ENCODE data around the gene ANKDD1B. TPM values are rescaled to one million over a fixed set of nuclear protein-coding genes. Genes with fewer than 3 reads are reported as not detected.
"Not testable (repeated sequence)": the region's sequence is repeated elsewhere in the genome, so short reads cannot be mapped to it uniquely, and the experiment has no call there.

The ANKDD1B gene
- total RNA-seq = under 1 TPM in 1 of 2 donors, not detected in 1; 0.33 TPM

DNA sequence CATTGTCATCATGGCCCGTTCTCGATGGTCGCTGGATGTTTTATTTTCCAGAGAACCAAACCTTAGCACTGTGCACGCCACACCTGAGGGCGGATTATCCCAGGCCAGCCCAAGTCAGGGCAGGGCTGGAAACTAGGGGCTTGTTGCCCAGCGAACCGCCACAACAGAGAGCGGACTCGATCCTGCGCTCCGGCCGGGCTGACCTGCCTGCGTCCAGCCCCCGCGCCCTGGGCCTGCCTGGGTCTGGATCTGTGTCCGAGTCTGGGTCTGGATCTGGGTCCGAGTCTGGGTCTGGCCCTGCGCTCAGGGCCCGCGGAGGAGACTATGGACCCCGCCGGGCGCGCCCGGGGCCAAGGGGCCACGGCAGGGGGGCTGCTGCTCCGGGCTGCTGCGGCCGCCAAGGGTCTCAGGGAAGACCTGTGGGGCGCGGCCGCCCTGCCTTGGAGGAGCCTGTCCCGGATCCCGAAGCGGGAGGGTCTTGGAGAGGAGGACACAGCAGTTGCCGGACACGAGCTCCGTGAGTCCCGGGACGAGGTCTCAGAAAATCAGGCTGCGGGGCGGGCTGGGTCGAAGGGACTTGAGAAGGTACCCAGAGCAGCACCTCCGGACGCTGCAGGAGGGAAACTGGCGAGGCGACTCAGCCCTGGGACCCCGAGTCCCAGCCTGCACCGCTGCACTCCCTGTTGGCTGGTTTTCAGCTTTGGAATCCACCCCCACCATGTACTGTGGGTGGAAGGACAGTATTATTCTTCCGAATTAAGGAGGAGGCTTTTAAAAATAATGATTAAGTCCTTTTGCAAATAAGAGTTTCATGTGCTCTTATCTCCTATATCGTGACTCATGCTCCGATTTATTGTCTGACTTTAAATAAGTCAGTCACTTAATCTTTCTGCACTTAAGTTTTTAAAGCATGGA lies at the start of gene ANKDD1B:
ANKDD1B (plus strand) TSS at position 143 of the 915 bp plus-strand sequence; CDS start at position 325, 182 bp downstream.
- ATAC-seq (peak; percentile 52 to 57), DNase-seq (ENCODE audit: low spot score) (no peak)
- H3K27ac Mint-ChIP-seq = no peak within 1 kb of the TSS
- no peaks in the 10 kb centered on the region for H3K9me3 Mint-ChIP-seq
- no peaks in the 10 kb centered on the region for H3K27me3 Mint-ChIP-seq
- H3K36me3 Mint-ChIP-seq = no peaks in the 10 kb centered on the region
- H3K4me3 Mint-ChIP-seq = no peak within 1 kb of the TSS
- H3K4me1 Mint-ChIP-seq (ENCODE audit: low read depth in 2 of 2) = peaks cover 0 to 5% of the 10 kb centered on the region in 2 donors

DNA sequence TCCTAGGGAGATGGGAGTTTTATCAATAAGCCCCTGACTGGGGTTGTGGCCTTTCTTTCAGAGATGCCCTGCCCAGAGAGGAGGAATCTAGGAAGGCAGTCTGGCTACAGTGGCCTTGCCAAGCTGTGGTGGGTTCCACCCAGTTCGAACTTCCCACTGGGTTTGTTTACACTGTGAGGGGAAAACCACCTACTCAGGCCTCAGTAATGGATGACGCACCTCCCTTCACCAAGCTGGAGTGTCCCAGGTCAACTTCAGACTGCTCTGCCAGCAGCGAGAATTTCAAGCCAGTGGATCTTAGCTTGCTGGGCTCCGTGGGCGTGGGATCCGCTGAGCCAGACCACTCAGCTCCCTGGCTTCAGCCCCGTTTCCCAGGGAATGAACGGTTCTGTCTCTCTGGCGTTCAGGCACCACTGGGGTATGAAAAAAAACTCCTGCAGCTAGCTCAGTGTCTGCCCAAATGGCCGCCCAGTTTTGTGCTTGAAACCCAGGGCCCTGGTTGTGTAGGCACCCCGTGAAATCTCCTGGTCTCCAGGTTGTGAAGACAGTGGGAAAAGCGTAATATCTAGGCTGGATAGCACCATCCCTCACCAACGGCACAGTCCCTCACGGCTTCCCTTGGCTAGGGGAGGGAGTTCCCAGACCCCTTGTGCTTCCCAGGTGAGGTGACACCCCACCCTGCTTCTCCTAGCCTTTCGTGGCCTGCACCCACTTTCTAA lies 45.1 kb upstream of the ANKDD1B start:
- peak overlapping the region; percentile 40 for H3K4me3 Mint-ChIP-seq
- peaks cover 40% of the 10 kb centered on the region for H3K36me3 Mint-ChIP-seq
- peaks cover 43 to 50% of the 10 kb centered on the region in 2 donors for H3K4me1 Mint-ChIP-seq (ENCODE audit: low read depth in 2 of 2)
- peak overlapping the region; percentile 56 to 77 for H3K27ac Mint-ChIP-seq
- peaks cover 18% of the 10 kb centered on the region for H3K9me3 Mint-ChIP-seq
- H3K27me3 Mint-ChIP-seq; DNase-seq (ENCODE audit: low spot score); ATAC-seq: not testable (repeated sequence)

DNA sequence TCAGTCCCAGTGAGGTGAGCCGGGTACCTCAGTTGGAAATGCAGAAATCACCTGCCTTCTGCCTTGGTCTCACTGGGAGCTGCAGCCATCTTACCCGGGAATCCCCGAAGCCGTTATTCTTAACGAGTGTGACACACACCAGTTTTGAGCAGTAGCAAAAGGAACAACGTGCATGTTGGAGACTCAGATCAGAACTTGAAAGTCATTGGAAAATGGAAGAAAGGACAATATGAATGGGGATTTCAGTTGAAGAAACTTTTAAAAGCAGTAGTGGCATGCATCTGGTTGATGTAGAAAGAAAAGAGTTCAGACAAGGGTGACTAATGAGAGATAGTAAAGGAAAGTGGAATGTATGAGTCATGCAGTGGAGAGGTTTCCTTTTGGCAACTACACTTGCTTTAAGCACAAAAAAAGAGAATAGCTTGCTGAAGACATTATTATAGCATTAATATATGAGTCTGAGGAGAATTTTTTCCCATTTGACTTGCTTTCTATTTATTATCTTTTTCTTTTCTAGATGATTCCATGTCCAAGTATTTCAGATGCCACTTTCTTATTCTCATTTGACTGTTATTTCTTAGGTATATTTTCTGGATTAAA lies 44.4 kb upstream of the ANKDD1B start:
- Mint-ChIP-seq H3K27me3 (no peaks in the 10 kb centered on the region), H3K9me3 (peaks cover 15% of the 10 kb centered on the region), H3K36me3 (peaks cover 34% of the 10 kb centered on the region), H3K27ac (peak overlapping the region; percentile 56 to 77), H3K4me1 (ENCODE audit: low read depth in 2 of 2) (peaks cover 40 to 50% of the 10 kb centered on the region in 2 donors), H3K4me3 (peak overlapping the region; percentile 40)
- peak; percentile 82 to 95 for ATAC-seq
- DNase-seq (ENCODE audit: low spot score) = no peak

DNA sequence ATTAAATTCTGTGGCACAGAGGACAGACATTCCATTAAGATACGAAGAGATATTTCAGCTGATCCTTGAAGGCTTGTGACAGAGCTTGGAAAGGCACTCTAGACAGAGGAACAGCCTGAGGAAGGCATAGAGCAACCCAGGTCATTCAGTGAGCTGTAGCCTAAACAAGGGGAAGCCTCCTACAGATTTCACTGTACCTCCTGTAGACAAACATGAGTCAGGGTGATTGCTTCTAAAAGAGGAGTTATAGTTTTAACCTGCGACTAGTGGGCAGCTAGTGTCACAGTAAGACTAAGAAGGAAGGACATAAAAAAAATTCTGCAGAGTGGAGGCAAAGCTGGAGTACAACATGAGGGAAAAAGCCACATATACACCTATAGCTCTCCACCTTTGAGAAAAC lies 43.5 kb upstream of the ANKDD1B start:
- ATAC-seq = peak in 1 of 2 donors; percentile 55
- Mint-ChIP-seq H3K27ac (peak overlapping the region; percentile 56 to 77), H3K4me3 (peak overlapping the region; percentile 40), H3K27me3 (no peaks in the 10 kb centered on the region), H3K9me3 (peaks cover 15% of the 10 kb centered on the region), H3K36me3 (peaks cover 29% of the 10 kb centered on the region), H3K4me1 (ENCODE audit: low read depth in 2 of 2) (peaks cover 34 to 50% of the 10 kb centered on the region in 2 donors)
- no peak for DNase-seq (ENCODE audit: low spot score)

DNA sequence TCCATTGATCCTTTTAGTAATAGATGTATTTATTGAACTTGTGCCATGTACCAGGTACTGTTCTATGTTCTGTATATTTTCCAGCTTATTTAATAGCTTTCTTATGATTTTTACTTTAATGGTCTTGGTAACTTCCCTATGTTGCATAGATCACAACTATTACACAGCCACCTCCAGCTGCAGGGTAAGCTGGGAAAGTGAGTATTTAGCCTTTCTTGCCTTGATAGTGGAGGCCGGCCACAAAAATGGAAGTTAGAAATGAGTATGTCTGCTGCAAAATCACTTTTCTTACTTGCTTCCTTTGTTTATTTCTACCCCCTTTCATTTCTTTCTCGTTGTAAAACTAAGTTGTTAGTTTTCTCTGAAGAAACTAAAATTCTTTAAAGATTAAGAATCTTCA lies 43.1 kb upstream of the ANKDD1B start:
- DNase-seq (ENCODE audit: low spot score) = no peak
- peaks cover 33 to 49% of the 10 kb centered on the region in 2 donors for H3K4me1 Mint-ChIP-seq (ENCODE audit: low read depth in 2 of 2)
- H3K27me3 Mint-ChIP-seq = no peaks in the 10 kb centered on the region
- H3K36me3 Mint-ChIP-seq = peaks cover 25% of the 10 kb centered on the region
- no peak for ATAC-seq
- H3K4me3 Mint-ChIP-seq = no peak overlapping the region
- peaks cover 15% of the 10 kb centered on the region for H3K9me3 Mint-ChIP-seq
- H3K27ac Mint-ChIP-seq = no peak overlapping the region

DNA sequence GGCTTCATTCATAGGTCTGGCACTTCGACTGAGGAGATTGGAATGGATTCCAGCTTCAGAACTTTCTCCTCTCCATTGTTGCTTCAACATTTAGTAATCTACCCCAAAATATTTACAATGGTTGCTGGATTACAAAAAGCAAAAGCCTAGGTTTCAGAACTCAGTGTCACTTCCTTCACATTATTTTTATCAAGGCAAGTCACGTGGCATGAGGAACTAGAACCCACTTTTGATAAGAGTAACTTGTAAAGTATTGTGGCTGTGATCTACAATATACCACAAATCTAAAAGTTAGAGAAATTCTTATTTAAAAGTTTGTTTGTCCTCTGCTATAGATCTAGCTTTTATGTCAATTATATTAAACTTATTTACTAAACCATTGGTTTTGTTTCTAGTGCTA lies 39.7 kb upstream of the ANKDD1B start:
- peaks cover 13 to 23% of the 10 kb centered on the region in 2 donors for H3K4me1 Mint-ChIP-seq (ENCODE audit: low read depth in 2 of 2)
- no peak overlapping the region for H3K27ac Mint-ChIP-seq
- no peak overlapping the region for H3K4me3 Mint-ChIP-seq

DNA sequence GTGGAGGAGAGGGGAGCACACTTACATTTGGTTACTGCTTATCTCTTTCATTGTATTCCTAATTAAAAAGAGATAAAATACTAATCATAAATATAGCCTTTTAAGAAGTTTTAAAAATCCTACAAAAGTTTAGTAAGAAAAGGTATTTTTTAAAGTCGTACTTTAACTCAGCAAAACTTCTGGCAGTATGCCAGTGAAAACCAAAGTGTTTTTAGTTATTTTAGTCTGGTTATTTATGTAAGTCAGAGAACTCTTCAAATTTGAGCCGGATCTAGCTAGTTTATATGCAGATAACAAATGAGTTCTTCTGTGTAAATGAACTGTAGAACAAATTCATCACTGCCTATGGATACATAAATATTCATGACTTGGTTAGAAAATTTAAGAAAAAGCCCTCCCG lies 36.5 kb upstream of the ANKDD1B start:
- DNase-seq (ENCODE audit: low spot score) (no peak), ATAC-seq (no peak)
- H3K9me3 Mint-ChIP-seq = no peaks in the 10 kb centered on the region
- no peaks in the 10 kb centered on the region for H3K4me1 Mint-ChIP-seq (ENCODE audit: low read depth in 2 of 2)
- peaks cover 11% of the 10 kb centered on the region for H3K36me3 Mint-ChIP-seq
- H3K27ac Mint-ChIP-seq = no peak overlapping the region
- no peaks in the 10 kb centered on the region for H3K27me3 Mint-ChIP-seq
- no peak overlapping the region for H3K4me3 Mint-ChIP-seq

More for the DNA sequence above, 39.7 kb upstream of the ANKDD1B start:
- no peak for DNase-seq (ENCODE audit: low spot score)
- ATAC-seq = no peak
- H3K27me3 Mint-ChIP-seq = no peaks in the 10 kb centered on the region
- H3K36me3 Mint-ChIP-seq = peaks cover 11% of the 10 kb centered on the region
- no peaks in the 10 kb centered on the region for H3K9me3 Mint-ChIP-seq

DNA sequence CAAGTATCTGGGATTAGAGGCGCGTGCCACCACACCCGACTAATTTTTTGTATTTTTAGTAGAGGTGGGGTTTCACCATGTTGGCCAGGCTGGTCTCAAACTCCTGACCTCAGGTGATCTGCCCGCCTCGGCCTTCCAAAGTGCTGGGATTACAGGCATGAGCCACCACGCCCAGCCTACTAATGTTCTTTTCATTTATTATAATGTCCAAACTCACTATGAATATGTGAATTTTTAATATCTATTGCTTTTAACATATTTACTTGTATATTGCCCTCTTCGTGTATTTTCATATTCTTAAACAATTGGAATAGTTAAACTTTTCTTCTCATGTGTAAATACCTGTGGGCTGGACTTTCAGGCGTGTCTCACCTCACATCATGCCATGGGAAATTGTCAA lies 33.0 kb upstream of the ANKDD1B start:
- H3K4me1 Mint-ChIP-seq (ENCODE audit: low read depth in 2 of 2); H3K27me3 Mint-ChIP-seq; H3K27ac Mint-ChIP-seq; DNase-seq (ENCODE audit: low spot score); ATAC-seq; H3K4me3 Mint-ChIP-seq; H3K36me3 Mint-ChIP-seq; H3K9me3 Mint-ChIP-seq: not testable (repeated sequence)

DNA sequence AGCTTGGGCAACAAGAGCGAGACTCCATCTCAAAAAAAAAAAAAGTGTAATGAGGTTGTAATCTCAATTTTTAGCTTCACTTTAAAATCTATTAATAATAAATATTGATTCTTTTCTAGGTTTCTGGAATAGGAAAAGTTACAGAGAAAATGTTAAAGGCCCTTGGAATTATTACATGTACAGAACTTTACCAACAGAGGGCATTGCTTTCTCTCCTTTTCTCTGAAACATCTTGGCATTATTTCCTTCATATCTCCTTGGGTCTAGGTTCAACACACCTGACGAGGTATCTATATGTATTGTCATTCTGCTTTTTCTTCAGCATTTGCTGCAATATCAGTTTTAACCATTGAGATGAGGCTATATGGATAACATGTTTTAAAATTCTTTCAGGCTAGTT lies 26.6 kb upstream of the ANKDD1B start:
- no peak for DNase-seq (ENCODE audit: low spot score)
- Mint-ChIP-seq H3K4me1 (ENCODE audit: low read depth in 2 of 2) (no peaks in the 10 kb centered on the region), H3K36me3 (peaks cover 10% of the 10 kb centered on the region), H3K9me3 (no peaks in the 10 kb centered on the region), H3K4me3 (no peak overlapping the region), H3K27ac (no peak overlapping the region), H3K27me3 (no peaks in the 10 kb centered on the region)
- ATAC-seq = no peak

DNA sequence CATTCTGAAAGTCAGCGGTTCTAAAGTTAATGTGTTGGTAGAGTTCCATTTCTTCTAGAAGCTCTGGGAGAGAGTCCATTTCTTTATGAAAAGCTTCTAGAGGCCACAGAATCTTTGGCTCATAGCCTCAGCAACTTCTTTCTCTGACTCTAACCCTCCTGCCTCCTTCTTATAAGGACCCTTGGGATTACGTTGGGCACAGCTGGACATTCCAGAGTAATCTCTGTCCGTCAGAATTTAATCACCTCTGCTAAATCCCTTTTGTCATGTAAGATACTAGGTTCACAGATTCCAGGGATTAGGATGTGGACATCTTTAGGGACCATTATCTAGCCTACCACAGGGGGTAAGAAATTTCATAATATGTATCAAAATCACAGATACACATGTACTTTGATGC lies 22.6 kb upstream of the ANKDD1B start:
- peaks cover 10% of the 10 kb centered on the region for H3K36me3 Mint-ChIP-seq

DNA sequence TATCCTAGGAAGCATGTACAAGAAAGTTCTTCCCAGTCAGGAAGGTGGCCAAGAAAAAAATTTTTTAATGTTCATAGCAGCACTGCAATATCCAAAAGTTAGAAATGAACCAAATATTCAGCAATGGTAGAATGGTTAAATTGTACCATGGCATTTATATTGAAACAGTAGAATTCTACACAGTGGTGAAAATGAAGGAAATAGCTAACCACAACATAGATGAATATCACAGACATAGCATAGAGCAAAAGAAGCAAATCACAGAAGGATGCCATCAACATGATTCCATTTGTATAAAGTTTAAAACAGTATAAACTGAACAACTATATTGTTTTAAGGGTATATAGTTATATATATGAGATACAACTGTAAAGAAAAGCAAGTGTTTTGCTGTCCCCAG lies 10.7 kb upstream of the ANKDD1B start:
- H3K4me3 Mint-ChIP-seq = no peak overlapping the region
- DNase-seq (ENCODE audit: low spot score) = no peak
- peaks cover 6% of the 10 kb centered on the region for H3K36me3 Mint-ChIP-seq
- H3K27me3 Mint-ChIP-seq = no peaks in the 10 kb centered on the region
- H3K9me3 Mint-ChIP-seq = no peaks in the 10 kb centered on the region
- ATAC-seq = no peak
- peaks cover 2 to 4% of the 10 kb centered on the region in 2 donors for H3K4me1 Mint-ChIP-seq (ENCODE audit: low read depth in 2 of 2)
- no peak overlapping the region for H3K27ac Mint-ChIP-seq

More for the DNA sequence above, 22.6 kb upstream of the ANKDD1B start:
- no peak overlapping the region for H3K27ac Mint-ChIP-seq
- no peaks in the 10 kb centered on the region for H3K27me3 Mint-ChIP-seq
- no peak overlapping the region for H3K4me3 Mint-ChIP-seq
- no peaks in the 10 kb centered on the region for H3K4me1 Mint-ChIP-seq (ENCODE audit: low read depth in 2 of 2)
- ATAC-seq (no peak), DNase-seq (ENCODE audit: low spot score) (no peak)
- H3K9me3 Mint-ChIP-seq = no peaks in the 10 kb centered on the region

DNA sequence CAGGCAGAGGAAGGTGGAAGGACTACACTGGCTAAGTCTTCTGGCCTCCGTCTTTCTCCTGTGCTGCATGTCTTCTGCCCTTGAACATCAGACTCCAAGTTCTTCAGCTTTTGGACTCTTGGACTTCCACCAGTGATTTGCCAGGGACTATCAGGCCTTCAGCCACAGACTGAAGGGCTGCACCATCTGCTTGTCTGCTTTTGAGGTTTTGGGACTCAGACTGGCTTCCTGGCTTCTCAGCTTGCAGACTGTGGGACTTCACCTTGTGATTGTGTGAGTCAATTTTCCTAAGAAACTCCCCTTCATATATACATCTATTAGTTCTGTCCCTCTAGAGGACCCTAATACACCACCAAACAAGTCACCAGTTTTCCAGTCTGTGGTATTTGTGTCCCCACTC lies 9.7 kb upstream of the ANKDD1B start:
- Mint-ChIP-seq H3K36me3 (peaks cover 6% of the 10 kb centered on the region), H3K4me3 (no peak overlapping the region), H3K4me1 (ENCODE audit: low read depth in 2 of 2) (peaks cover 2 to 4% of the 10 kb centered on the region in 2 donors), H3K27me3 (no peaks in the 10 kb centered on the region), H3K27ac (no peak overlapping the region), H3K9me3 (no peaks in the 10 kb centered on the region)
- DNase-seq (ENCODE audit: low spot score) = no peak
- no peak for ATAC-seq

DNA sequence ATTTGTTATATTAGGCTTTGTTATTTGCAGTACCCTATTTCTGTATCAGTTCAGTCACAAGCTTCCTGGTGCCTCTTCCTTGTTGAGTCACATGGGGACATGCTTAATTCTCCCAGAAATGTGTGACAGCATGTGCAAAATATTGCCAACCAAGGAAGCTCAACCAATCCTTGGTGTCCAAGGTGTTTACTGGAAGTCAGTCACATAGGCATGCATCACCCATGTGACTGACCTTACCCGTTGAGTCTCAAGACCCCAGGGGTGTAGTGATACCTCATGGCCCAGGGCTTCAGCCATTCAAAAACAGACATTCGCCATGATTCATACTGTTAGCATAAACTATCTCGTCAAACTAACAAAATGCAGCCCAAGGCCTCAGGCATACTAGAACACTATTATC lies 9.3 kb upstream of the ANKDD1B start:
- Mint-ChIP-seq H3K4me3 (no peak overlapping the region), H3K9me3 (no peaks in the 10 kb centered on the region), H3K27ac (no peak overlapping the region), H3K36me3 (peaks cover 6% of the 10 kb centered on the region), H3K27me3 (no peaks in the 10 kb centered on the region), H3K4me1 (ENCODE audit: low read depth in 2 of 2) (peaks cover 2 to 4% of the 10 kb centered on the region in 2 donors)
- DNase-seq (ENCODE audit: low spot score) = no peak
- no peak for ATAC-seq

DNA sequence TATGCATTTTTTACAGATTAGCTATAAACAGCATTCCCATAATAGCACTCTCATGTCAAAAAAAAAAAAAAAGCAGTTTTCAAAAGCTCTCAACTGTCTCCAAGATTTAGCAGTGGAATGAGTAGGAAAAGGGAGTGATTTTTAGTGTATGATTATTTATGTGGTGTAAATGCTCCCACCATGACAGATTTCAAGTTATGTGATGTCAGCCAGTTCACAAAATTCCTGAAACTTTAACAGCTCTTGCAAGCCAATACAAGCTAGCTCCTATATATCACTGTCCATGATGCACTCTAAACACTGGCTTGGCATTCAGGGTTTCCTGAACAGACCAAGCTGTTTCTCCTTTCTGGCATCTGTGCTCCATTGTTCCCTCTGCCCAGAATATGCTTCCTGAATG lies 7.9 kb upstream of the ANKDD1B start:
- Mint-ChIP-seq H3K9me3 (no peaks in the 10 kb centered on the region), H3K4me1 (ENCODE audit: low read depth in 2 of 2) (peaks cover 2 to 4% of the 10 kb centered on the region in 2 donors), H3K4me3 (no peak overlapping the region), H3K36me3 (peaks cover 6% of the 10 kb centered on the region), H3K27me3 (no peaks in the 10 kb centered on the region), H3K27ac (no peak overlapping the region)
- no peak for ATAC-seq
- no peak for DNase-seq (ENCODE audit: low spot score)

Measured in natural killer cell treated with Interleukin-12 subunit alpha and Interleukin-12 subunit beta and Interleukin-15 and Interleukin-18, amount 100 ng/mL, for 72 hours (primary cell).